K562 (cell line): ENCODE results near the gene ZFYVE21.

Experiments used
- CBFA2T2 ChIP-seq: fragments of 450-650 bp; conservative IDR thresholded peaks from 2 replicates; pipeline ENCODE4 v1.6.1; 2017; ENCODE audit warnings: mild to moderate bottlenecking
- GTF2F1 ChIP-seq: IDR thresholded peaks from 2 replicates; pipeline ENCODE4 v1.6.1; 2011; ENCODE audit warnings: low read depth, low read length, improper control_type of control experiment
- HMGXB4 ChIP-seq: sonication (generic); formaldehyde crosslinking; IDR thresholded peaks from 2 replicates; pipeline ENCODE4 v1.8.1; 2023; ENCODE audit warnings: mild to moderate bottlenecking, missing genetic modification reagents
- MTA1 ChIP-seq: fragments of 450-650 bp; IDR thresholded peaks from 2 replicates; pipeline ENCODE4 v1.6.1; 2017; ENCODE audit warnings: borderline replicate concordance
- POLR2AphosphoS5 ChIP-seq: IDR thresholded peaks from 2 replicates; pipeline ENCODE4 v1.6.1; 2011; ENCODE audit warnings: mild to moderate bottlenecking, low read depth, low read length, moderate library complexity; ENCODE audit not compliant: control insufficient read depth, insufficient read depth
- PREB ChIP-seq: sonication (generic); formaldehyde crosslinking; IDR thresholded peaks from 2 replicates; pipeline ENCODE4 v1.8.1; 2023; ENCODE audit warnings: mild to moderate bottlenecking, missing genetic modification reagents
- ZHX1 ChIP-seq: fragments of 150-350 bp; conservative IDR thresholded peaks from 2 replicates; pipeline ENCODE4 v1.6.1; 2014; ENCODE audit warnings: low read length

- TF ChIP-seq PREB (no peak), HMGXB4 (no peak), MTA1 (no peak), POLR2AphosphoS5 (no peak), CBFA2T2 (no peak), ZHX1 (no peak), GTF2F1 (no peak)
Measured at GRCh38 chr14:103671911-103672310, 43.7 kb upstream of the ZFYVE21 start.
